Kidney epithelial cell (primary cell): ENCODE data around the gene INTS12. TPM values are rescaled to one million over a fixed set of nuclear protein-coding genes. Genes with fewer than 3 reads are reported as not detected.

Experiments
- DNase-seq: peaks from one replicate; pipeline ENCODE4 v3.0.0-alpha.2; 2010; ENCODE audit warnings: low read depth
- H3K27me3 ChIP-seq: 2 replicates; pipeline ENCODE4 v1.6.0; 2011; ENCODE audit warnings: low read length; ENCODE audit not compliant: control insufficient read depth, insufficient read depth
- H3K36me3 ChIP-seq: 2 replicates; pipeline ENCODE4 v1.5.1; 2011; ENCODE audit warnings: low read length; ENCODE audit not compliant: control insufficient read depth, insufficient read depth
- H3K4me3 ChIP-seq: 2 replicates; pipeline ENCODE4 v1.5.1; 2011; ENCODE audit warnings: low read depth, mild to moderate bottlenecking, control low read depth, low read length
- total RNA-seq: library from RNA; depleted of rRNA; stranded (reverse); fragments of >200 nt; gene quantifications from 2 replicates; pipeline ENCODE4 v1.2.3, GENCODE V29; 2015
- TF ChIP-seq, protein P1 (sequence below): IDR thresholded peaks from 2 replicates; pipeline ENCODE4 v1.5.1; 2011; ENCODE audit warnings: mild to moderate bottlenecking, moderate library complexity, low read length, control low read depth, inconsistent platforms; ENCODE audit not compliant: insufficient read depth, poor library complexity, severe bottlenecking

INTS12 gene
- total RNA-seq, 1 donor from 2014 or later = 30.7 TPM

DNA sequence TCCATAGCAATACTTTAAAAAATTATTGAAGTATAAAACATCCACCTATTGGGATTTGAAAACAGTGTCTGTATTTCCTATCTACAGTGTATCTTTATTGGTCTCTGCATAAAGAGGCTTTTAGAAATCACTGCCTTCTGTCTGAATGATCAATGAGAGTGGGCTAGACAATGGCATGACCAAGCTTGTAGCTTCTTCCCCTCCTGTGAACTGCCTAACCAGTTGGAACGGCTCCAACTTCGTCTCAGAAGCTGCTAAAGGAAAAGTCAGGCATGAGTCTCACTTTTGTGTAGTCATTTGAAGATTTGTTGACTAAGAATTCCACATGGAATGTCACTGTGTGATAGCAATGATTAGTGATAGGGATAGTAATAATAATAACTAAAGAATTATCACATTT, 64.2 kb downstream of the INTS12 start:
- Histone ChIP-seq H3K27me3 (no peaks in the 10 kb centered on the region), H3K4me3 (no peak overlapping the region), H3K36me3 (no peaks in the 10 kb centered on the region)
- DNase-seq = no peak
- TF ChIP-seq, protein P1, sequence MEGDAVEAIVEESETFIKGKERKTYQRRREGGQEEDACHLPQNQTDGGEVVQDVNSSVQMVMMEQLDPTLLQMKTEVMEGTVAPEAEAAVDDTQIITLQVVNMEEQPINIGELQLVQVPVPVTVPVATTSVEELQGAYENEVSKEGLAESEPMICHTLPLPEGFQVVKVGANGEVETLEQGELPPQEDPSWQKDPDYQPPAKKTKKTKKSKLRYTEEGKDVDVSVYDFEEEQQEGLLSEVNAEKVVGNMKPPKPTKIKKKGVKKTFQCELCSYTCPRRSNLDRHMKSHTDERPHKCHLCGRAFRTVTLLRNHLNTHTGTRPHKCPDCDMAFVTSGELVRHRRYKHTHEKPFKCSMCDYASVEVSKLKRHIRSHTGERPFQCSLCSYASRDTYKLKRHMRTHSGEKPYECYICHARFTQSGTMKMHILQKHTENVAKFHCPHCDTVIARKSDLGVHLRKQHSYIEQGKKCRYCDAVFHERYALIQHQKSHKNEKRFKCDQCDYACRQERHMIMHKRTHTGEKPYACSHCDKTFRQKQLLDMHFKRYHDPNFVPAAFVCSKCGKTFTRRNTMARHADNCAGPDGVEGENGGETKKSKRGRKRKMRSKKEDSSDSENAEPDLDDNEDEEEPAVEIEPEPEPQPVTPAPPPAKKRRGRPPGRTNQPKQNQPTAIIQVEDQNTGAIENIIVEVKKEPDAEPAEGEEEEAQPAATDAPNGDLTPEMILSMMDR = no peak

DNA sequence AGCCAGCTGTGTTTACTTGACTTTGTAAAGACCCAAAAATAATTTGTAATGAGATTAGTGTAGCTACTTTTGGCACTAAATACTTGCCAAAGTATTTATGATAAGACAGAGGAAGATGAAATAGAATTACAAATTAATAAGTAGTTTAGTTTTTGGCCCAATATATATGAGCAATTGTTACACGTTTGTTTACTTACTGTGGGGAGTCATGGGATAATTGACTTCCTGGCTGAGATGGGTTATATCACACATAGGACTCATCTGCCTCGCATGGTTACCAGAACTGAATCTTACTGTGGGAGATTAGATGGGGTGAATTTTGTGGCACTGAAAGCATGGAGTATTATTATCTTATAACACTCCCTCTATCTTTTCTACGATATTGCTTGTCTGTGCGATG, 66.6 kb downstream of the INTS12 start:
- H3K36me3 ChIP-seq = no peaks in the 10 kb centered on the region
- H3K27me3 ChIP-seq = no peaks in the 10 kb centered on the region
- DNase-seq = no peak
- TF ChIP-seq, protein P1 = no peak
- H3K4me3 ChIP-seq = no peak overlapping the region

DNA sequence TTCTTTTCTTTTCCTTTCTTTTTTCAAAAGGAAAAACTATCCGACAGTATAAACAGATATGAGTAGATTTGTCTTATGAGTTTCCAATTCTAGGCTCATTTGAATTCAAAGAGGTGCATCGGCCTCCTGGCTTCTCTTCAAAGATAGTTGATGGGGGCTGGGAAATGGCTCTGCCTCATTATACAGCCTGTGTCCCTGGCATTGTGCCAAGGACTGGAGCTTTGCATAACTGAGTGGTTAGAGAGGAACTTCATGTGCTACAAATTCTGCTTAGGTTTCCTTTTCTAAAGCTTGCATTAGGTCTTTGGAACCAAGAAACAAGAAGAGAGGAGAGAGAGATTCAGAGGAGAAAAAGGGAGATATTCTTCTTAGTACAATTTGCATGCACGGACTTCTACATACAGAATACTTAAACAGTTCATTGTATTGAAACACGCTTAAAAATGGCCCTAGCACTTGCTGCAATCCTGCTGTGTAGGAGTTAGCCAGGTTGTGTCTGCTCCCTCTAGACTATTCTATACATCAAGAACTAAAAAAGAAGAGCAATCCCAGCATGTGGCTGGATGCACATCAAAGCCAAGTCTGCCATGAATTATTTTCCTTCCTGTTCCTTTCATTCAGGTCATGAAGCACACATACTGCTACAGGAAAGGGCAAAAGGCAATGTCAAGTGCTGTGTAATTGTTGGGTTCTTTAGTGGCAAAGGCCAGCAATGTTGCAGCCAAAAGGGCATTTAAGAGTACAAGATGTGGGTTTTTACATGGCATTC, 70.9 kb downstream of the INTS12 start:
- Histone ChIP-seq H3K36me3 (no peaks in the 10 kb centered on the region), H3K27me3 (no peaks in the 10 kb centered on the region), H3K4me3 (no peak overlapping the region)
- TF ChIP-seq, protein P1 = no peak
- DNase-seq = no peak

DNA sequence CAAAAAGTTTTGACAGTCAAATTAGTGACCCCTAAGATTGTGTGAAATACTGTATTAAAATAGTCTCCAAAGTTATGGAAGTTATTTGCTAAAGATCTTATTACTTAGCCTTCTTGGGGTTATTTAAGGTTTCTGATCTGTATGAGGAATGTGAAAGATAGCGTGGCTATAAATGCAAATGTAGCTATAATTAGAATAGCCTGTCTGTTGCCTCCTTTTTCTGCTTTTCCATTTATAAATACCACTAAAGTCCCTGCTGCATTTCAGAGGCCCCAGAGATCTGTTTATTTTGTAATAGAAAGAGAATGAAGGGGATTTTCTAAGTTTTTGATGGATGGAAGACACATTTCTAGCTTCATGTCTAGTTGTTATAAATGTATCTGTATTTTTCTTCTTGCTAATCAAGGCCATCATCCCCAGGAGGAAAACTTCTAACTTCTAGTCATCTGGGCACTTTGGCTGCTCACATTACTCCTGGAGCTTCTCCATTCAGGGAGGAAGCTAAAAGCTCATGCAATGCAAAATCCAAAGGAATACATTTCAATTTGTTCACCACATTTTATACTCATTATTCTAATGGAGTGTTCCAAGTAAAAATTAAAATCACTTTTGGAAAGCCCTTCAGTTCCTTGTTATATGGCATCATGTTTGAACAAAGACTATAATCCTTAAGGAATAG, 73.9 kb downstream of the INTS12 start:
- Histone ChIP-seq H3K4me3 (no peak overlapping the region), H3K27me3 (no peaks in the 10 kb centered on the region), H3K36me3 (no peaks in the 10 kb centered on the region)
- no peak for DNase-seq
- TF ChIP-seq, protein P1 = no peak

DNA sequence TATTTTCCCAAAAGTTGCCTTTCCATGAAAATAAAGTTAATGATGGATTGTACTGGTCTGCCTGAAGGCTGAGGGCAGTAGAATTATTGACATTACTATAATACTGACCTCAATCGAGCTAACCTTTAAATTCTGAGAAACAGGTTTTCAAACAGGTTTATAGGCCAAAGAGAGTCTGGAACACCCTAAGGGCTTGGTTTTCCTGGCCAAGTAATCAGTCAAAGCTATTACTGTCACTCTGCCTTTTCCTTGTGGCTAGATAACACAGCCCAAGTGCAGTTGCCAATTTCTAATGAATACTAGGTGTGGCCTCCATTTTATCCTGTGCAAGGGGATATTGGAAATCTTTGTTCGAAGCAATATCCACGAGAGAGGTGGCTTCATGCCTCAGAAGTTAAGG, 75.2 kb downstream of the INTS12 start:
- no peak for DNase-seq
- Histone ChIP-seq H3K4me3 (no peak overlapping the region), H3K36me3 (no peaks in the 10 kb centered on the region), H3K27me3 (no peaks in the 10 kb centered on the region)
- TF ChIP-seq, protein P1 = no peak

Other genes with a start within 250 kb of the INTS12 start
- gene PPA2, start 234.6 kb downstream of the INTS12 start, total RNA-seq = 70.0 and 96.3 TPM in 2 replicates
- 0.42 and 0.75 TPM in 2 replicates for gene ARHGEF38, start 156.1 kb downstream of the INTS12 start, total RNA-seq
- gene GSTCD, start 95 bp upstream of the INTS12 start, total RNA-seq = 17.9 and 18.5 TPM in 2 replicates
- 4.6 and 7.3 TPM in 2 replicates for gene NPNT, start 186.8 kb upstream of the INTS12 start, total RNA-seq